GM21576 (cell line): ENCODE measurements around the gene HSPA5.
"Not testable (repeated sequence)": the region's sequence is repeated elsewhere in the genome, so short reads cannot be mapped to it uniquely, and the experiment has no call there.

Experiments
- ATAC-seq: cut with Tn5 transposase; IDR thresholded peaks from one replicate; pipeline ENCODE4 v1.9.1; 2021; ENCODE audit warnings: mild to moderate bottlenecking, moderate library complexity; ENCODE audit not compliant: unreplicated experiment

HSPA5 gene

DNA sequence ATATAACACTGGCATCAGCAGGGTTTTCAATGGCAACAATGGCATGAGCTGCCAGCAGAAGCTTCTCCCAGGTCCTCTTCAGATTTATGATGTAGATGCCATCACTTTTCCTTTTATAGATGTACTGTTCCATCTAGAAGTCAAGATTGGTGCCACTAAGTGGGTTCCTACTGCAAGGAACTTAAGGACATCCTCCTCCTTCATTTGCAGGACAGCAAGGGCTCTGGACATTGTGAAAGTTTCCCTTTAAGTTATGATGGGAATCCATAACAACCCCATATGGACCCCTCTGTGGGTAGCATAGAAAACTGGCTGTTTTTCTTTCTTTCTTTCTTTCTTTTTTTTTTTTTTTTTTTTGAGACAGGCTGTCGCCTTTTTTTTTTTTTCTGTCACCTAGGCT is 45.6 kb downstream of the HSPA5 start:
- ATAC-seq = not testable (repeated sequence)

DNA sequence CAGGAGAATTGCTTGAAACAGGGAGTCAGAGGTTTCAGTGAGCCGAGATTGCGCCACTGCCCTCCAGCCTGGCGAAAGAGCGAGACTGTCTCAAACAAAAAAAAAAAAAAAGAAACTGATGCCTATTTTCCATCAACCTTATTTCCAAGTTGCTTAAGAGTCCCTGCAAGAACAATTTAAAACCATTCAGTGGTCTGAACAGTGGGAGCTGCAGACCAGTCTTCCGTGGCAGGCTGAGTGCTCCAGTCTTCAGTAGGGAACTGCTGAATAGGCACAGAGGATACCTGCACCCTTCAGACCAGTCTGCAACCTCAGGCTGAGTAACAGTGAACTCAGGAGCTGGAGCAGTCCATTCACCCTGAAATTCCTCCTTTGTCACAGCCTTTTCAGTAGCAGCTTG is 46.7 kb downstream of the HSPA5 start:
- ATAC-seq = not testable (repeated sequence)

DNA sequence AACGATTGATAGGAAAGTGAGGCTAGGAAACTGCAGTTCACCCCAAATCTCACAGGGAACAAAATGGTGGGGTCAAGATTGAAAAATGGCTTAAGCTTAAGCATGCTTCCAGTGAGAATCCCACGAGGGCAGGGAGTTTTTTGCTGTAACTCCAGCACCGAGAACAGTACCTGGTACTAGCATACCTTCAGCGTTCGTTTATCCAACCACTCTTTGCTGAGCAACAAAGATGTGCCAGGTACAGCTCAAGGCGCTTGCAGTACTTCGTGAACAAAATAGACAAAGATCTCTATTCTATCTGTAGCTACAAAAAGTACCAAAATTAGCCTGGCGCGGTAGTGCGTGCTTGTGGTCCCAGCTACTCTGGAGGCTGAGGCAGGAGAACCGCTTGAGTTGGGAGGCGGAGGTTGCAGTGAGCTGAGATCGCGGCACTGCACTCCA is 50.8 kb downstream of the HSPA5 start:
- no peak for ATAC-seq

DNA sequence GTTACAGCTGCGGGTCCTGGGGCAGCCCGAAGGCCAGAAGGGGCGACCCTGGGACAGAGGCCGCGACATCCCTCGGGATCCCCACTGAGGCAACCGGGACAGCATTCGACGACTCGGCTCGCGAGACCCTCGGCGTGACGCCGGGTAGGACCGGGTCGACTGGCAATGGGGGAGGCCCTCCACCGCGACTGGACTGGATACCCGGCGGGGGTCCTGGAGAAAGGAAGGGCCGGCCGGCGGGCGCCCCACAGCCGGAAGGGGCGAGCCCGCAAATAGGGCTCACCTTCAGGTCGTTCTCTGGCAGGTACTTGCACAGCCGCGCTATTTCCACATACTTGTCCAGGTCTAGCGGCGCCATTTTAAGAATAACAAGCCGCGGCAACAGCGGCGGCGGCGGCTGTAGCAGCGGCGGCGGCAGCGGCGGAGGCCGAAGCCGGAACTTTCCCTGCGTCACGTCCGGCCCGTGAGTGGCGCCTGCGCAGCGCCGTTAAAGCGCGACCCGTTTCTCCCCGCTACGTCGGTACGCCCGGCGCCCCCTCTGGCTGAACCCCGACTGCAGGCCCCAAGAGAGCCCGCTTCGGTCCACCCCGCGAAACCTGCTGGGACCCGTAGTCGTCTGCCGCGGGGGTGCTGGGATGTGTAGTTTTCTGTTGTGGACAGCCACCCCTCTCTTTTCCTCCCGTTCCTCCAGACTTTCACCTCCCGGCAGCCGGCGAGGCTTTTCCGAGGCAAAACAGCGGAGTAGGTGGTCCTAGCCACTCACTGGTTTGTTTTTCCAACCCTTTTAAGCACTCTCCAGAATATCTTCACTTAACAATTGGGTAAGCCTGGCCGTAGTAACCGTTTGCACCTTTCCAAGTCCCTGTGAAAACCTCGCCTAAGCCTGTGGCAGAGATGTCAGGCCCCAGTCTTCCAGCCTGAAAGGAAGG is 51.5 kb downstream of the HSPA5 start, which contains the start of gene PPP6C:
Gene PPP6C (minus strand): TSS at position 443 of the 929 bp plus-strand sequence. CDS start 85 bp downstream, at position 358.
- peak; percentile 92 for ATAC-seq

DNA sequence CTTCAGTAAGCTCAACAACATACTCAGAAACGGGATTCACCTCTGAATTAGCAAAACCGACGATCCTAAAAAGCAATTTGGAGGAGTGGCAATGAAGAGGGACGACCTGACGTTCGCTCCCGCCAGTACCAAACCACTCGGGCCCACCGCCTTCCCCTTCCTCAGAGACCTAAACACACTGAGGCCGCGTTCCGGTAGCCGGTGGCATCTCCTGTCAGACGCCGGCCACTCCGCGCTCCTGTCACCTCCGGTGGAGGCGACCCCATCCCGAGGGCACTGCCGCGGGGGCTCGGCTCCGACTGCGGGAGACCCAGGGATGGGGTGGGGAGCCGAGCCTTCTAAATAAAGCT is 52.2 kb downstream of the HSPA5 start:
- peak; percentile 21 for ATAC-seq
